ENCODE measurements around the gene H1-8.

The H1-8 gene

GRCh38 chr3:129575997-129576384 is 33.0 kb downstream of the H1-8 start:
- DNase-seq = no peak

- peak; percentile 83 for DNase-seq
Observed at GRCh38 chr3:129576514-129577352, 33.8 kb downstream of the H1-8 start.

- no peak for DNase-seq
Observed at GRCh38 chr3:129577366-129577765, 34.4 kb downstream of the H1-8 start.

GRCh38 chr3:129577925-129578786 is 35.2 kb downstream of the H1-8 start:
- peak; percentile 22 for DNase-seq

- DNase-seq = no peak
Observed at GRCh38 chr3:129579991-129580390, 37.0 kb downstream of the H1-8 start.

GRCh38 chr3:129581623-129582022 is 38.6 kb downstream of the H1-8 start:
- DNase-seq = no peak

GRCh38 chr3:129582799-129583198 is 39.8 kb downstream of the H1-8 start:
- DNase-seq = no peak

GRCh38 chr3:129583289-129583688 is 40.3 kb downstream of the H1-8 start:
- DNase-seq = no peak

GRCh38 chr3:129584631-129585030 is 41.7 kb downstream of the H1-8 start:
- DNase-seq = no peak

GRCh38 chr3:129585949-129586657 is 43.1 kb downstream of the H1-8 start:
- no peak for DNase-seq

- DNase-seq = no peak
Observed at GRCh38 chr3:129586746-129587430, 43.9 kb downstream of the H1-8 start.

- DNase-seq = no peak
Observed at GRCh38 chr3:129587566-129588210, 44.7 kb downstream of the H1-8 start.

- no peak for DNase-seq
Observed at GRCh38 chr3:129590215-129590614, 47.2 kb downstream of the H1-8 start.

GRCh38 chr3:129591932-129592331 is 49.0 kb downstream of the H1-8 start:
- DNase-seq = no peak

- DNase-seq = no peak
Observed at GRCh38 chr3:129592381-129593131, 49.6 kb downstream of the H1-8 start.

- DNase-seq = no peak
Observed at GRCh38 chr3:129593230-129593594, 50.2 kb downstream of the H1-8 start.

GRCh38 chr3:129593595-129594339 is 50.8 kb downstream of the H1-8 start:
- peak; percentile 65 for DNase-seq

GRCh38 chr3:129594409-129594808 is 51.4 kb downstream of the H1-8 start:
- DNase-seq = no peak

GRCh38 chr3:129594907-129595390 is 52.0 kb downstream of the H1-8 start:
- no peak for DNase-seq

- DNase-seq = no peak
Observed at GRCh38 chr3:129595544-129596193, 52.7 kb downstream of the H1-8 start.

All from CD4-positive, alpha-beta T cell treated with Interleukin-17A for 1 hour (primary cell).